OCI-LY7 (cell line): ENCODE data around the gene TFRC. TPM values are rescaled to one million over a fixed set of nuclear protein-coding genes. Genes with fewer than 3 reads are reported as not detected.
A peak's percentile ranks its signal among the peaks of the same experiment; 100 is the strongest.

Source experiments
- Bru-seq: library from RNA; stranded (reverse); fragments of 400-500 nt; gene quantifications from one replicate; lab custom pipeline; 2021; lab: Mats Ljungman, UMichigan
- BruChase-seq, 2 experiments: library from RNA; stranded (reverse); fragments of 400-500 nt; gene quantifications; one replicate each; lab custom pipeline; 2021; lab: Mats Ljungman, UMichigan
- BruUV-seq: library from RNA; stranded (reverse); fragments of 400-500 nt; replicated peaks from 2 replicates; lab custom pipeline; 2021; lab: Mats Ljungman, UMichigan
- CTCF ChIA-PET: fragments of 300-600 bp; sonication (Branson Sonifier 250); formaldehyde crosslinking; loops from one replicate; lab custom pipeline; 2022; ENCODE audit warnings: antibody characterized with exemption; ENCODE audit not compliant: unreplicated experiment; lab: Charles Lee
- POLR2A ChIA-PET: fragments of 300-600 bp; sonication (Branson Sonifier 250); formaldehyde crosslinking; loops from one replicate; lab custom pipeline; 2022; ENCODE audit warnings: antibody characterized with exemption; lab: Charles Lee
- DNase-seq: peaks from one replicate; pipeline ENCODE4 v3.0.0-alpha.2; 2015; ENCODE audit warnings: low spot score
- H2AFZ ChIP-seq: fragments of 200-600 bp; sonication (generic), shearing (Covaris generic); 2 replicates; pipeline ENCODE4 v1.6.1; 2014; ENCODE audit warnings: mild to moderate bottlenecking, antibody characterized with exemption, low read length, moderate library complexity
- H3K27ac ChIP-seq: fragments of 200-600 bp; sonication (generic); 2 replicates; pipeline ENCODE4 v1.5.1; 2014; ENCODE audit warnings: mixed run types, low read depth, mild to moderate bottlenecking, moderate library complexity, low read length, inconsistent platforms; ENCODE audit not compliant: poor library complexity, severe bottlenecking
- H3K36me3 ChIP-seq: fragments of 200-600 bp; sonication (generic); 2 replicates; pipeline ENCODE4 v1.6.1; 2014; ENCODE audit warnings: mild to moderate bottlenecking, antibody characterized with exemption, low read length, moderate library complexity, mixed read lengths; ENCODE audit not compliant: insufficient read depth
- H3K4me1 ChIP-seq: fragments of 200-600 bp; sonication (generic); 2 replicates; pipeline ENCODE4 v1.5.1; 2014; ENCODE audit warnings: mild to moderate bottlenecking, low read length; ENCODE audit not compliant: insufficient read depth, poor library complexity, severe bottlenecking
- H3K4me2 ChIP-seq: fragments of 200-600 bp; sonication (generic); 2 replicates; pipeline ENCODE4 v1.6.1; 2014; ENCODE audit warnings: mild to moderate bottlenecking, low read length
- H3K4me3 ChIP-seq: fragments of 200-600 bp; sonication (generic); 2 replicates; pipeline ENCODE4 v1.5.1; 2014; ENCODE audit warnings: mild to moderate bottlenecking, low read depth, low read length; ENCODE audit not compliant: poor library complexity, severe bottlenecking
- H3K79me2 ChIP-seq: fragments of 200-600 bp; sonication (generic); 2 replicates; pipeline ENCODE4 v1.6.1; 2016; ENCODE audit warnings: low read depth, mild to moderate bottlenecking, low read length, moderate library complexity, mixed read lengths; ENCODE audit not compliant: insufficient read depth
- H3K9me2 ChIP-seq: fragments of 200-600 bp; sonication (generic); 2 replicates; pipeline ENCODE4 v1.6.1; 2016; ENCODE audit warnings: mild to moderate bottlenecking, low read length, mixed read lengths; ENCODE audit not compliant: insufficient read depth
- H3K9me3 ChIP-seq: fragments of 200-600 bp; sonication (generic); 2 replicates; pipeline ENCODE4 v1.6.1; 2014; ENCODE audit warnings: mild to moderate bottlenecking, mixed run types, low read length, mixed read lengths
- H4K20me1 ChIP-seq: fragments of 200-600 bp; sonication (generic); 2 replicates; pipeline ENCODE4 v1.6.1; 2014; ENCODE audit warnings: mild to moderate bottlenecking, antibody characterized with exemption, low read length, moderate library complexity, mixed read lengths; ENCODE audit not compliant: insufficient read depth
- EZH2phosphoT487 ChIP-seq: fragments of 200-600 bp; sonication (generic); IDR thresholded peaks from 2 replicates; pipeline ENCODE4 v1.6.1; 2018; ENCODE audit warnings: low read depth, borderline replicate concordance, mild to moderate bottlenecking, mixed run types, antibody characterized with exemption, low read length, moderate library complexity, mixed read lengths
- intact Hi-C: fragments of 100-400 bp; cut with micrococcal nuclease; formaldehyde crosslinking; loops from one replicate; pipeline ENCODE4 v1.10.0; 2022; ENCODE audit not compliant: unreplicated experiment
- long read RNA-seq: library from polyadenylated mRNA; stranded (forward); transcript quantifications from one replicate; pipeline ENCODE4 v2.0.0, GENCODE V29; 2022
- total RNA-seq, 2 experiments: library from RNA; depleted of rRNA in 1 of 2; stranded (reverse); fragments of >200 nt in 1 of 2; shearing (Covaris generic) in 1 of 2; gene quantifications; 2 replicates each; pipeline ENCODE4 v1.2.3, GENCODE V29; 2014 to 2022
- TF ChIP-seq, protein P1 (sequence below): fragments of 200-600 bp; sonication (generic); conservative IDR thresholded peaks from 2 replicates; pipeline ENCODE4 v1.5.1; 2014; ENCODE audit warnings: mild to moderate bottlenecking, antibody characterized with exemption, low read length, moderate library complexity, mixed read lengths

TFRC gene
- total RNA-seq (2014; rRNA removed; shearing (Covaris generic)) (127 and 129 TPM in 2 replicates), total RNA-seq (2022) (160 and 236 TPM in 2 replicates), Bru-seq, nascent RNA (percentile 93 among the genes with signal in this experiment), BruChase-seq, experiment 1, labeled RNA remaining after a 6-hour chase (percentile 99 among the genes with signal in this experiment), BruChase-seq, experiment 2, labeled RNA remaining after a 2-hour chase (percentile 98 among the genes with signal in this experiment)
- long read RNA-seq, full-length matches to known transcripts: 224 of 279 reads
- long read RNA-seq, partial matches to known transcripts: 28 of 279 reads
- long read RNA-seq, other reads (novel, unspliced or antisense): 27 of 279 reads

DNA sequence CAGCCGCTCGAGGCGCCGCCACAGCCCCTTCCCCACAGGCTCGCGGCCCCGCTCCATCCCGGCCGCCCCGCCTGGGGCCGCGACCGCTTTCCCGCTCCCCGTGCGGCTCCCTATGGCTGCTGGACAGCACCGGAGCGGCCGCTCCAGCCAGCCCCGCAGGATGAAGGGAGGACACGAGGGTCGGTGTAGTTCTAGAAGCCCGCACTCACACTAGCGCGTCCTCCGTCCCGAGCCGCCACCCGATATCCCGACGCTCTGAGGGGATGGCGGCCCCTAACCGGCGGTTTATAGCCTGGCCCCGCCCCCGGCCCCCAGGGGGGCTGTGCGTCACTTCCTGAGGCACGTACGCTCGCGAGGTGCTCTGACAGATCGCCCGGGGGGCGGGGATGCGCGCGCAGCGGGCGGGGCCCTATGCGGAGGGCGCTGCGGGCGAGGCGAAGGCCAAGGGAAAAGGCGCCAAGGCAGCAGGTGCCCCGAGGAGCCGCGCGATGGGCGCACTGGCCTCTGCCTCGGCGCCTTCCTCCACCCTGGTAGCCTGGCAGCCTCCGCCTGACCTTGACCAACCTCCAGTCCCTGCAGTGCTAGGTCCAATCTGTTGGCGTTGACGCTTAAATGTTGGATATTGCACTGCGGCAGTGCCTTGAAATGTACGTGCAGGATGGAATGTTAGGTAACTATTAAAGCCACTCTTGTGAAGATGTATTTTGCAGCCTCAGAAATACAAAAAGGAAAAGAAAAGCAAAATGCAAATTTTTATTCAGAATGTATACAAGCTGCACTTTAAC, at the start of gene TFRC:
Gene TFRC (minus strand): TSS at position 257 of the 785 bp plus-strand sequence. CDS start 4,991 bp downstream, outside the sequence.
- Histone ChIP-seq H3K9me3 (no peaks in the 10 kb centered on the region), H3K4me2 (peak within 1 kb of the TSS; percentile 87), H4K20me1 (peaks cover 30% of the 10 kb centered on the region), H3K4me1 (peaks cover 27% of the 10 kb centered on the region), H3K79me2 (peaks cover 48% of the 10 kb centered on the region), H3K36me3 (peaks cover 34% of the 10 kb centered on the region), H3K27ac (peak within 1 kb of the TSS; percentile 75), H3K4me3 (peak within 1 kb of the TSS; percentile 77), H2AFZ (peak within 1 kb of the TSS; percentile 97), H3K9me2 (no peaks in the 10 kb centered on the region)
- POLR2A ChIA-PET: interaction anchor here (0.6 to 1.2 kb wide), 4 partner anchors 11 to 139 kb away, joined by 3 to 4 read pairs (median 4); no protein-coding TSS in a partner anchor
- intact Hi-C loops: loop anchor here (2.0 kb wide), 1 partner anchor 421 kb away; the partner anchor contains the start of gene RNF168
- no TSS peak for BruUV-seq
- TF ChIP-seq EZH2phosphoT487: no peak
- TF ChIP-seq, protein P1, sequence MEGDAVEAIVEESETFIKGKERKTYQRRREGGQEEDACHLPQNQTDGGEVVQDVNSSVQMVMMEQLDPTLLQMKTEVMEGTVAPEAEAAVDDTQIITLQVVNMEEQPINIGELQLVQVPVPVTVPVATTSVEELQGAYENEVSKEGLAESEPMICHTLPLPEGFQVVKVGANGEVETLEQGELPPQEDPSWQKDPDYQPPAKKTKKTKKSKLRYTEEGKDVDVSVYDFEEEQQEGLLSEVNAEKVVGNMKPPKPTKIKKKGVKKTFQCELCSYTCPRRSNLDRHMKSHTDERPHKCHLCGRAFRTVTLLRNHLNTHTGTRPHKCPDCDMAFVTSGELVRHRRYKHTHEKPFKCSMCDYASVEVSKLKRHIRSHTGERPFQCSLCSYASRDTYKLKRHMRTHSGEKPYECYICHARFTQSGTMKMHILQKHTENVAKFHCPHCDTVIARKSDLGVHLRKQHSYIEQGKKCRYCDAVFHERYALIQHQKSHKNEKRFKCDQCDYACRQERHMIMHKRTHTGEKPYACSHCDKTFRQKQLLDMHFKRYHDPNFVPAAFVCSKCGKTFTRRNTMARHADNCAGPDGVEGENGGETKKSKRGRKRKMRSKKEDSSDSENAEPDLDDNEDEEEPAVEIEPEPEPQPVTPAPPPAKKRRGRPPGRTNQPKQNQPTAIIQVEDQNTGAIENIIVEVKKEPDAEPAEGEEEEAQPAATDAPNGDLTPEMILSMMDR: peak; percentile 26; the same call in 1 of the 2 replicates
- CTCF ChIA-PET: no interaction called here
- peak; percentile 98 for DNase-seq

DNA sequence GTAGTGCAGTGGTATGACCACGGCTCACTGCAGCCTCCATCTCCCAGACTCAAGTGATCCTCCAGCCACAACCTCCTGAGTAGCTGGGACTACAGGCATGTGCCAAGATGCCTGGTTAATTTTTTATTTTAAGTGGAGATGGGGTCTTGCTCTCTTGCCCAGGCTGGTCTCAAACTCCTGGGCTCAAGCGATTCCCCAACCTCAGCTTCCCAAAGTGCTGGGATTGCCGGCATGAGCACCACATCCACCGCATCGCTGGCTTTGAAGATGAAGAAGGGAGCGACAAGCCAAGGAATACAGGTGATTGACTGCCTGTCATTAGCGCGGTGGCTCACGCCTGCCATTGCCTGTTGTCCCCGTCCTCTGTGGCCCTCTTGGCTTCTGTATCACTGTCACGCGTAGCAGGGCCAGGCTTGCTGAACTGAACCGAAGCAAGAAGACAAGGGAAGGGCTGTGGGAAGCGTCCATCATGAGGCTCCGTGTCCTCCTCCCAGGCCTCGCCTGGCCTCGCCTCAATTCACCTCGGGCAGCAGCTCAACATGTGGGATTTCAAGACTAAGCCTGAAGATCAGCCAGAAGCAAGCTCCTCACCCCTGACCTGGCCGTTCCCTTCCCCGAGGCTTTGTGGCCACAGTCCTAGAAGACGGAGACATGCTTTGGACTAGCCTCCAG, 46.4 kb upstream of the TFRC start:
- no peaks in the 10 kb centered on the region for H3K9me2 ChIP-seq
- no TSS peak for BruUV-seq
- CTCF ChIA-PET: no interaction called here
- no peak for DNase-seq
- POLR2A ChIA-PET: interaction anchor here (0.7 kb wide), 1 partner anchor 68 kb away, joined by 3 read pairs; no protein-coding TSS in a partner anchor
- no peaks in the 10 kb centered on the region for H3K9me3 ChIP-seq
- intact Hi-C loops: no loop called here
- TF ChIP-seq EZH2phosphoT487: no peak
- TF ChIP-seq, protein P1: no peak
- no peak overlapping the region for H2AFZ ChIP-seq
- H3K4me2 ChIP-seq: no peak overlapping the region
- H3K4me3 ChIP-seq: no peak overlapping the region
- H4K20me1 ChIP-seq: no peaks in the 10 kb centered on the region
- no peaks in the 10 kb centered on the region for H3K79me2 ChIP-seq
- H3K36me3 ChIP-seq: no peaks in the 10 kb centered on the region
- H3K4me1 ChIP-seq: no peaks in the 10 kb centered on the region
- no peak overlapping the region for H3K27ac ChIP-seq
